Stimulated activated naive B cell treated with anti-CD40 and anti-IgM and Interleukin-4, amounts not matched to agents 10 μg/mL and 1 μg/mL and 100 μg/mL, for 72 hours (primary cell): Measurements from ENCODE around the gene TBX1.

Experiments
- ATAC-seq, 2 donors: fragments of 150-1000 bp; cut with Tn5 transposase; replicated peaks; 2 replicates each; pipeline ENCODE4 v1.10.0; 2021; ENCODE audit warnings: moderate library complexity in 1 of 2
- DNase-seq: peaks from one replicate; pipeline ENCODE4 v3.0.0; 2021
- H3K27ac Mint-ChIP-seq: one replicate; pipeline ENCODE4 v1.8.0; 2022; ENCODE audit warnings: mild to moderate bottlenecking, mixed read lengths
- H3K27me3 Mint-ChIP-seq, 2 donors: one replicate each; pipeline ENCODE4 v1.8.0; 2022; ENCODE audit warnings: mixed read lengths in 2 of 2
- H3K36me3 Mint-ChIP-seq, 2 donors: one replicate each; pipeline ENCODE4 v1.8.0; 2022; ENCODE audit warnings: mixed read lengths in 2 of 2, mild to moderate bottlenecking in 1 of 2
- H3K4me1 Mint-ChIP-seq, 2 donors: one replicate each; pipeline ENCODE4 v1.8.0; 2022; ENCODE audit warnings: mixed read lengths in 2 of 2, mild to moderate bottlenecking in 1 of 2
- H3K4me3 Mint-ChIP-seq, 2 donors: one replicate each; pipeline ENCODE4 v1.8.0; 2022; ENCODE audit warnings: mild to moderate bottlenecking in 2 of 2, mixed read lengths in 2 of 2, moderate library complexity in 1 of 2
- H3K9me3 Mint-ChIP-seq, 2 donors: one replicate each; pipeline ENCODE4 v1.8.0; 2022; ENCODE audit warnings: mixed read lengths in 2 of 2, mild to moderate bottlenecking in 1 of 2

Gene TBX1

GRCh38 chr22:19749876-19750275, 10.7 kb upstream of the TBX1 start:
- H3K27ac Mint-ChIP-seq = no peak overlapping the region
- H3K36me3 Mint-ChIP-seq = no peaks in the 10 kb centered on the region
- ATAC-seq (no peak), DNase-seq (no peak)
- H3K4me3 Mint-ChIP-seq = no peak overlapping the region
- no peaks in the 10 kb centered on the region for H3K9me3 Mint-ChIP-seq
- peaks cover 42 to 65% of the 10 kb centered on the region in 2 donors for H3K27me3 Mint-ChIP-seq
- peaks cover 5 to 6% of the 10 kb centered on the region in 2 donors for H3K4me1 Mint-ChIP-seq

- H3K4me3 Mint-ChIP-seq = no peak overlapping the region
- no peaks in the 10 kb centered on the region for H3K9me3 Mint-ChIP-seq
- ATAC-seq = no peak
- no peaks in the 10 kb centered on the region for H3K36me3 Mint-ChIP-seq
- no peak overlapping the region for H3K27ac Mint-ChIP-seq
- H3K4me1 Mint-ChIP-seq = peaks cover 7 to 14% of the 10 kb centered on the region in 2 donors
- H3K27me3 Mint-ChIP-seq = peaks cover 48 to 74% of the 10 kb centered on the region in 2 donors
- DNase-seq = no peak
Measured at GRCh38 chr22:19750507-19751490, 9.8 kb upstream of the TBX1 start.

GRCh38 chr22:19751497-19752245, 8.9 kb upstream of the TBX1 start:
- no peak overlapping the region for H3K4me3 Mint-ChIP-seq
- DNase-seq = no peak
- H3K4me1 Mint-ChIP-seq = peaks cover 15 to 22% of the 10 kb centered on the region in 2 donors
- no peak overlapping the region for H3K27ac Mint-ChIP-seq
- peaks cover 56 to 76% of the 10 kb centered on the region in 2 donors for H3K27me3 Mint-ChIP-seq
- ATAC-seq = no peak
- no peaks in the 10 kb centered on the region for H3K36me3 Mint-ChIP-seq
- H3K9me3 Mint-ChIP-seq = no peaks in the 10 kb centered on the region

GRCh38 chr22:19753090-19753842, 7.3 kb upstream of the TBX1 start:
- H3K27ac Mint-ChIP-seq = no peak overlapping the region
- peaks cover 25 to 36% of the 10 kb centered on the region in 2 donors for H3K4me1 Mint-ChIP-seq
- no peak overlapping the region for H3K4me3 Mint-ChIP-seq
- ATAC-seq = no peak
- peaks cover 68 to 83% of the 10 kb centered on the region in 2 donors for H3K27me3 Mint-ChIP-seq
- H3K9me3 Mint-ChIP-seq = no peaks in the 10 kb centered on the region
- DNase-seq = no peak
- H3K36me3 Mint-ChIP-seq = no peaks in the 10 kb centered on the region

GRCh38 chr22:19753996-19754700, 6.4 kb upstream of the TBX1 start:
- Mint-ChIP-seq H3K4me1 (peaks cover 26 to 41% of the 10 kb centered on the region in 2 donors), H3K27me3 (peaks cover 69 to 88% of the 10 kb centered on the region in 2 donors), H3K27ac (no peak overlapping the region), H3K9me3 (no peaks in the 10 kb centered on the region), H3K4me3 (no peak overlapping the region), H3K36me3 (no peaks in the 10 kb centered on the region)
- DNase-seq (no peak), ATAC-seq (no peak)

- ATAC-seq (no peak), DNase-seq (no peak)
- peaks cover under 1 to 1% of the 10 kb centered on the region in 2 donors for H3K36me3 Mint-ChIP-seq
- H3K4me3 Mint-ChIP-seq = no peak overlapping the region
- peaks cover 31 to 47% of the 10 kb centered on the region in 2 donors for H3K4me1 Mint-ChIP-seq
- H3K9me3 Mint-ChIP-seq = no peaks in the 10 kb centered on the region
- H3K27me3 Mint-ChIP-seq = peaks cover 71 to 88% of the 10 kb centered on the region in 2 donors
- H3K27ac Mint-ChIP-seq = no peak overlapping the region
Measured at GRCh38 chr22:19754701-19755144, 5.9 kb upstream of the TBX1 start.

GRCh38 chr22:19755145-19755710, 5.3 kb upstream of the TBX1 start:
- no peak overlapping the region for H3K27ac Mint-ChIP-seq
- peaks cover 35 to 52% of the 10 kb centered on the region in 2 donors for H3K4me1 Mint-ChIP-seq
- peak overlapping the region in 1 of 2 donors; percentile 29 for H3K4me3 Mint-ChIP-seq
- peaks cover 3 to 6% of the 10 kb centered on the region in 2 donors for H3K36me3 Mint-ChIP-seq
- ATAC-seq (no peak), DNase-seq (no peak)
- H3K9me3 Mint-ChIP-seq = no peaks in the 10 kb centered on the region
- H3K27me3 Mint-ChIP-seq = peaks cover 76 to 93% of the 10 kb centered on the region in 2 donors

- H3K4me1 Mint-ChIP-seq = peaks cover 36 to 55% of the 10 kb centered on the region in 2 donors
- H3K9me3 Mint-ChIP-seq = no peaks in the 10 kb centered on the region
- H3K27me3 Mint-ChIP-seq = peaks cover 77 to 94% of the 10 kb centered on the region in 2 donors
- ATAC-seq = no peak
- no peak for DNase-seq
- H3K4me3 Mint-ChIP-seq = peak overlapping the region; percentile 51 to 57
- H3K27ac Mint-ChIP-seq = peak overlapping the region; percentile 67
- peaks cover 4 to 8% of the 10 kb centered on the region in 2 donors for H3K36me3 Mint-ChIP-seq
Measured at GRCh38 chr22:19755722-19756287, 4.8 kb upstream of the TBX1 start.

- H3K4me1 Mint-ChIP-seq = peaks cover 36 to 55% of the 10 kb centered on the region in 2 donors
- H3K36me3 Mint-ChIP-seq = peaks cover 4 to 8% of the 10 kb centered on the region in 2 donors
- no peaks in the 10 kb centered on the region for H3K9me3 Mint-ChIP-seq
- no peak overlapping the region for H3K27ac Mint-ChIP-seq
- ATAC-seq (peak; percentile 53 to 58), DNase-seq (peak; percentile 43)
- peak overlapping the region; percentile 57 to 61 for H3K4me3 Mint-ChIP-seq
- H3K27me3 Mint-ChIP-seq = peaks cover 73 to 89% of the 10 kb centered on the region in 2 donors
Measured at GRCh38 chr22:19756288-19757128, 4.1 kb upstream of the TBX1 start.

GRCh38 chr22:19757140-19757984, 3.2 kb upstream of the TBX1 start:
- no peak for DNase-seq
- peaks cover 74 to 89% of the 10 kb centered on the region in 2 donors for H3K27me3 Mint-ChIP-seq
- peaks cover 39 to 58% of the 10 kb centered on the region in 2 donors for H3K4me1 Mint-ChIP-seq
- H3K4me3 Mint-ChIP-seq = peak overlapping the region; percentile 59 to 80
- peaks cover 4 to 8% of the 10 kb centered on the region in 2 donors for H3K36me3 Mint-ChIP-seq
- H3K9me3 Mint-ChIP-seq = no peaks in the 10 kb centered on the region
- peak overlapping the region; percentile 47 for H3K27ac Mint-ChIP-seq
- ATAC-seq = peak; percentile 57 to 62

GRCh38 chr22:19757985-19758895, 2.3 kb upstream of the TBX1 start:
- H3K36me3 Mint-ChIP-seq = peaks cover 4 to 8% of the 10 kb centered on the region in 2 donors
- peaks cover 72 to 89% of the 10 kb centered on the region in 2 donors for H3K27me3 Mint-ChIP-seq
- H3K4me3 Mint-ChIP-seq = peak overlapping the region in 1 of 2 donors; percentile 59
- no peak for DNase-seq
- no peaks in the 10 kb centered on the region for H3K9me3 Mint-ChIP-seq
- peaks cover 39 to 62% of the 10 kb centered on the region in 2 donors for H3K4me1 Mint-ChIP-seq
- no peak for ATAC-seq
- no peak overlapping the region for H3K27ac Mint-ChIP-seq
